GF-D8 (cell line): ENCODE results near the gene CDS1.
"Not testable (repeated sequence)": the region's sequence is repeated elsewhere in the genome, so short reads cannot be mapped to it uniquely, and the experiment has no call there.

Source experiments
- DNase-seq: peaks from one replicate; lab custom pipeline; 2025; lab: John Stamatoyannopoulos, UW

Gene CDS1

GRCh38 chr4:84611531-84611930, 28.6 kb downstream of the CDS1 start:
- no peak for DNase-seq

- no peak for DNase-seq
Measured at GRCh38 chr4:84614891-84615290, 32.0 kb downstream of the CDS1 start.

DNA sequence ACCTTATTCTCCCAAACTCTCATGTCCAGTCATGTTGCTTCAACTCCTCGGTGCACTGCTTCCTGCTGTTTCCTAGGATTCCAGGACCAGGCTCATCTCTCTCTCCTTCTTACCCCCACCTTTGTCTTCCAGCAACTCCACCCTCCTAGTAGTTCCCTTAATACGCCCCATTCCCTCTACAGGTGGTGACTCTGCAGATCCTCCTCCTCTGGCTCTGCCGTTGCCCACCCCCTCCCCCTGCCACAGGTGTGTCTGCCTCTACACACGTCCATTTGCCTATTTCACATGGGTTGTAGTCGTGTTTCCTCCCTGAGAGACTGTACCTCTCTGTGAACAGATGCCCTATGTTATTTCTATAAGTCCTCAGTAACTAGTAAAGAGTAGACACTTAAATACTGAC, 32.4 kb downstream of the CDS1 start:
- DNase-seq: no peak

DNA sequence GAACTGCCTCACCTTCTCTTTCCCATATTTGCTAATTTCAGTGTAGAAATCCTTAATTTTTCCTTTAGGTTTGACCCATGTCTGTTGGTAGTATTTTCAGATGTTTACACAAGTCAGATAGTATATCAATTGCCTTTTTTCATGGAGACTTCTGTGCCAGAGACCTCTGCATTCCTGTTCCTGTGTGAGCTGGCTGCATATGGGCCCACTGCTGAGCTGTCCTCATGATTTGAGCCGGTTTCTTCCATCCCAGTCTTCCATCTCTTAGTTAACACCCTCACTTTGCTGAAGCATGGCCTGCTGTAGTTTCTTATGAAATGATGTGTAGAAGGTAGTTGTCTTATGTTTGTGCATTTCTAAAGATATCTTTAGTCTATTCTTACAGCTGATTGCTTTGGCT, 40.0 kb downstream of the CDS1 start:
- no peak for DNase-seq

DNA sequence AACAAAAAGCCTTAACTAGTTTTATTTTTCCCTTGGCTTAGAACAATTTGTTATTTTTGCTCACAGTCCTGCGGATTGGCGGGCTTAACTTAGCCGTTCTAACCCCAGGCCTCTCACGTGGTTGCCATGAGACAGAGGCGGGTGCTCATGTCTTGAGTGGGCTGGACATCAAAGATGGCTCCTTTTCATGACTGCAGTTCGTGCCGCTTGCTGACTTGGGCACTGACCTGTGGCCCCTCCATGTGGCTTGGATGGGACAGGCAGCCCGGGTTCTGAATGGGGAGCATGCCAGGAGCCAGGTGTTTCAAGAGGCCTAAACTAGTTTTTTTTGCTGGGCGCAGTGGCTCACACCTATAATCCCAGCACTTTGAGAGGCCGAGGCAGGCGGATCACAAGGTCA, 40.7 kb downstream of the CDS1 start:
- no peak for DNase-seq

DNA sequence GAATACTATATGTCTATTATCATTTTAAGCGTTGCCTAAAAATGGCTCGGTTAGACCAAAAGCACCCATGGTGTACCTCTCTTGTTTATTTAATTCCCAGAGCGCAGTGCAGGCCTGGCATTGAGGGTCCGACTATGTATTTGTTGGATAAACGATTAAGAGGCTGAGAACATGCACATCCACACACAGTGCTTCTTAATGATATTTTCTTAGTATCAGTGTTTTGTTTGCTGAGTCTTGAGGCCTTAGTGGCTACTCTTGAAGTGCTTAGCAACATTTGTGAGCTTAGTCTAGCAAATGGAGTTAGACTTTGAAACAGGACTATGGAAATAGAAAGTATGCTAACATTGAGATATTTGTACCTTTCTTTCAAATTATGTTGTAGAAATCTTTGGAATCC, 43.7 kb downstream of the CDS1 start:
- no peak for DNase-seq

GRCh38 chr4:84631573-84631972, 48.6 kb downstream of the CDS1 start:
- no peak for DNase-seq

- DNase-seq: no peak
Measured at GRCh38 chr4:84632092-84632491, 49.2 kb downstream of the CDS1 start.

GRCh38 chr4:84634961-84635360, 52.0 kb downstream of the CDS1 start:
- DNase-seq: no peak

GRCh38 chr4:84638092-84638491, 55.2 kb downstream of the CDS1 start:
- DNase-seq: no peak

DNA sequence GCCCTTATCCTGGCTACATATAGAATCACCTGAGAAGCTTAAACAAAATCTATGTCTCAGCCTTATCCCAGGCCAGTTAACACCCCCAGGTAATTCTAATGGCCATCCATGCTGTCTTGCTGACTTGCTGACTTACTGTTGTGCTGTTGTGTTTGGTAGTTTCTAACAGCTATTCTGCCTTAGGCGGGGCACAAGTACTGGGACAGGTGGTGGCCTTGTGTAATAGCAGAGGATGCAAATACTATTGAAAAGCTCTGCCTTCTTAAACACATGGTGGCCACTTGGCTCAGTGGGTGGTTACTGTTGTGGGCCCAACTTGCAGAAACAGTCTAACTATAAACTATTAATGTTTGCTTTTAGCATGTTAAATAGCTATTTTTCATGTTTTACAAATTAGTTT, 56.2 kb downstream of the CDS1 start:
- DNase-seq: no peak

DNA sequence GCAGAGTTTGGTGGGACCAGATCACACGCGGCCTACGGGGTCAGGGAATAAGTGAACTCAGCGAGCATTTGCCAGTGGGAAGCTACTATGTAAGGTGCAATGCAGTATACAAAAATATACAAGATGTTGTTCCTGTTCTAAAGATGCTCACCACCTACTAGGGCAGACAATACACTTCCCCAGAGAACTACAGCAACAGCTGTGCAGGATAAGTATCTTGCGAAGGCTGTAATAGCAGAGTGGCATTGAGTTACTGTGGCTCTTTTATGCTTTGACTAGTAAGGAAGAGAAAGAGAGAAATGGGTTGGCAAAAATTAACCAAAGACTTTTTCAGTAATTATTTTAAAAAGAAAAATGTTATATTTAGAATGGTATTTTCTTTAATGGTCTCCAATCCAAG, 61.2 kb downstream of the CDS1 start:
- no peak for DNase-seq

GRCh38 chr4:84647312-84647884, 64.5 kb downstream of the CDS1 start:
- no peak for DNase-seq

DNA sequence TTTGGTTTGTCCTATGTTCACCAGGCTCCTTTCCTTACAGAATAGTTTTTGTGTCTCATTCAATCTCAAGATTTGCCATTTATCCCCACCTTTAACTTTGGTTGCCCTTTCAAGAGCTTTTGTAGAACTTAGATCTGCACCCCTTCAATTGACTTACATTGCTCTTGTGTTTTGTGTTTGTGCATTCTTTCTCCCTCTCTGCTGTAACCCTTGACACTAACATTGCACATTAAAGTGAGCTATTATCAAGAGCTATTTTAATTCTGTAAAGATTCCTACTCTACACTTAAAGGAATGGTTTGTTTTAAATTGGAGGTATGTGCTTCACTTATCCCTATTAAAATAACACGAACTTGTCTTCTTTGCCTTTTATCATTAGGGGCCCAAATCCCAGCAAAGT, 65.3 kb downstream of the CDS1 start:
- no peak for DNase-seq

GRCh38 chr4:84648863-84649647, 66.1 kb downstream of the CDS1 start:
- DNase-seq: no peak

DNA sequence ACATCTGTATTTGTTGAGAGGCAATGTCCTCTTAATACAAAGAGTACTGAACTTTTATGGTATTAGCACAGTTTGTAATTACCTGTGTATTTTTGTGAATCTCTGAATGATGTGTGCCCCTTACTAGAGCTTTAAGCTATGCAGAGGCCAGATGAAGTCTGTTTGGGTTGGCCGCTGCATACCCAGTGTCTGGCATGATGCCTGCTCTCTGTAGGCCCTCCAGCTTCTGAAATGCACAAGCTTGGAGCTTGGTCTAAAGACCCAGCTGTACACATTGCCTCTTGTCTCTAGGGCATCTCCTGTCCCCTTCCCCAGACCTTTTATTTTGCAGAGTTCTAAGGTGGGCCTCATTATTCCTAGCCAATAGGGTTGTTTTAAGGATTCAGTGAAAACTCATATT, 68.6 kb downstream of the CDS1 start:
- DNase-seq: no peak

DNA sequence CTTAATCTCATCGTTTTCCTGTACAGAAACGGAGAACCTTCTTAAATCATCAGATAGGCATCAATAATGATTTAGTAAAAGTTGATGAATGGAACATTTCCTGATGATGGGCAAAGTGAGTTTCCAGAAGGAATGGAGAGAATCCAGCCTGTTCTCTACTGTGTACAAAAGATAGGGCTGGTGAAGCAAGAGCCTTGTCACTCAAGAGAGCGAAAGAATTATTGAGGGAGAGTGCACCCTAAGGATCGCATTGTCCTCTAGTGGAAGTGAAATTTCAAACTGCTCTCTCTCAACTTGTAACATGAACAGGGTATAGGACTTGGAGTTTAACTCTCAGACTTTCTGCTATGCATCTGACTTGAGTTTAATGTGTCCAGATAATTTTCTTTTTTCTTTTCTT, 69.6 kb downstream of the CDS1 start:
- DNase-seq: no peak

GRCh38 chr4:84660606-84661005, 77.7 kb downstream of the CDS1 start:
- DNase-seq: no peak

DNA sequence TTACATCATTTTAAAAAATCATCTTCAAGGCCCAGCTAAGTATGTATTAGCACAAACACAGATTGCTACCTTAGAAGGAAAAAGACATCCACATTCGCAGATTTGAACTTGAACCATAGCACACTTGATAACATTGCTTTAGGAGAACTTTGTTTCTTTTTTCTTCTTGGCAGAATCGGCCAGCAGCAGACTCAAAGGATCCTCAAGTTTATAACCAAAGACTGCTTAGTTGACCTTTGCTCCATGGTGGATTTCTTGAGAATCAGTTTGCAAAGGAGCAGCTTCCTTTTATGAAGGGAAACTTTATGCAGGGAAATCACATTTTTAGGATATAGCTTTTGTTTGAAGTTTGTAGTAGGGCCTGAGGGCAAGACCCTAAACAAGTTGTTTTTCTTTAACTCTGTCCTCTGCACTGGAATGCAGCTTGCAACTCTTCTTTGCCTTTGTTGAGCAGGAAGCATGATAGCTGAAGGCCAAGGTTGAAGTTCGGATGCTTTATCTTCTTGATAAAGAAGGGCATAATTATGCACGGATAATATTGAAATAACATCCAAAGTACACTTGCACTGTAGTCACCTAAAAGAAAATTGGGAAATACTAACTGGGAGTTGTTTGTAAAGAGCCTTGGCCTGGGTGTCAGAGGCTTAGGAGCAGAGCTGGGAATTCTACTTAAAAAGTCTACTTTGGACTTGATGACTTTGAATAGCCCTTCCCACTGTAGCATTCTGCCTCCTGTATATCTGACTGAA, 78.4 kb downstream of the CDS1 start:
- no peak for DNase-seq

GRCh38 chr4:84664767-84665166, 81.8 kb downstream of the CDS1 start:
- not testable (repeated sequence) for DNase-seq

- no peak for DNase-seq
Measured at GRCh38 chr4:84666439-84666838, 83.5 kb downstream of the CDS1 start.

DNA sequence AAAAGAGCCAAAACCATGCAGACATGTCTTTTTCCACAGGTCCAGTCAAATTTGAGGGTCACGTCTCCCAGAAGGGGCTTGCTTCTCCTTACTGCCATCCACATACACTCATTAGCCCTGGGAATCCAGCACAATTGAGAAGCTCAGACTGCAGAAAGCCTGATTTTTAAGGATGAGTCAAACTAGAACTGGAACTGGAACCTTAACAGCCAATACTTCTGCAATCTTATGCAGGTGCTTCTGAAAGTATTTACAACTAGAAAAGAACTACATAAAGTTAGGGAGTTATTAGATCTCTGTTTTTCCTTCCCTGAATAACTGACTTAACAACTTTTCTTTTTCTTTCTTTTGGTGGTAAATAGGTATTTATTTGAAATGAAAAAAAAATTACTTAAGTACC, 86.3 kb downstream of the CDS1 start:
- DNase-seq: no peak

GRCh38 chr4:84672177-84672576, 89.2 kb downstream of the CDS1 start:
- no peak for DNase-seq
